OCI-LY3 (cell line): ENCODE data around the gene MAPT.

Experiments used
- H2AFZ ChIP-seq: fragments of 200-600, 300-600 bp; shearing (Covaris generic); 2 replicates; pipeline ENCODE4 v1.6.0; 2014; ENCODE audit warnings: antibody characterized with exemption, low read depth, low read length
- H3K27ac ChIP-seq: fragments of 200-600, 300-600 bp; sonication (generic); 2 replicates; pipeline ENCODE4 v1.5.1; 2014; ENCODE audit warnings: mild to moderate bottlenecking, low read length, moderate library complexity, mixed read lengths
- H3K27me3 ChIP-seq: fragments of 200-600, 300-600 bp; sonication (generic); 2 replicates; pipeline ENCODE4 v1.6.1; 2014; ENCODE audit warnings: low read depth, low read length, mixed read lengths
- H3K36me3 ChIP-seq: fragments of 200-600, 300-600 bp; sonication (generic); replicated peaks from 2 replicates; pipeline ENCODE3; 2014; ENCODE audit warnings: low read depth, low read length, mixed read lengths
- H3K4me1 ChIP-seq: fragments of 300-600, 200-600 bp; sonication (generic); 2 replicates; pipeline ENCODE4 v1.6.1; 2014; ENCODE audit warnings: low read length, mixed read lengths
- H3K4me2 ChIP-seq: fragments of 200-600, 300-600 bp; sonication (generic); 2 replicates; pipeline ENCODE4 v1.6.1; 2014; ENCODE audit warnings: low read length, mixed read lengths
- H3K4me3 ChIP-seq: fragments of 300-600, 200-600 bp; sonication (generic); 2 replicates; pipeline ENCODE4 v1.5.1; 2014; ENCODE audit warnings: antibody characterized with exemption, mild to moderate bottlenecking, low read length, moderate library complexity
- H3K79me2 ChIP-seq: fragments of 300-600, 200-600 bp; shearing (Covaris generic); 2 replicates; pipeline ENCODE4 v1.6.1; 2014; ENCODE audit warnings: mild to moderate bottlenecking, low read length, mixed read lengths
- H3K9ac ChIP-seq: fragments of 300-600, 200-600 bp; shearing (Covaris generic); 2 replicates; pipeline ENCODE4 v1.6.0; 2014; ENCODE audit warnings: mild to moderate bottlenecking, low read length, moderate library complexity
- H3K9me3 ChIP-seq: fragments of 200-600, 300-600 bp; shearing (Covaris generic); 2 replicates; pipeline ENCODE4 v1.6.1; 2014; ENCODE audit warnings: low read length, mixed read lengths; ENCODE audit not compliant: insufficient read depth
- H4K20me1 ChIP-seq: fragments of 200-600, 300-600 bp; sonication (generic); 2 replicates; pipeline ENCODE4 v1.6.1; 2016; ENCODE audit warnings: low read length, mixed read lengths; ENCODE audit not compliant: insufficient read depth
- EZH2phosphoT487 ChIP-seq: fragments of 200-600 bp; shearing (Covaris generic); IDR thresholded peaks from 2 replicates; pipeline ENCODE4 v1.6.1; 2018; ENCODE audit warnings: antibody characterized with exemption, mixed run types, low read depth
- TF ChIP-seq, protein P1 (sequence below): fragments of 200-600, 300-600 bp; sonication (generic); IDR thresholded peaks from 2 replicates; pipeline ENCODE4 v1.5.1; 2014; ENCODE audit warnings: antibody characterized with exemption, low read length, low read depth

The MAPT gene

DNA sequence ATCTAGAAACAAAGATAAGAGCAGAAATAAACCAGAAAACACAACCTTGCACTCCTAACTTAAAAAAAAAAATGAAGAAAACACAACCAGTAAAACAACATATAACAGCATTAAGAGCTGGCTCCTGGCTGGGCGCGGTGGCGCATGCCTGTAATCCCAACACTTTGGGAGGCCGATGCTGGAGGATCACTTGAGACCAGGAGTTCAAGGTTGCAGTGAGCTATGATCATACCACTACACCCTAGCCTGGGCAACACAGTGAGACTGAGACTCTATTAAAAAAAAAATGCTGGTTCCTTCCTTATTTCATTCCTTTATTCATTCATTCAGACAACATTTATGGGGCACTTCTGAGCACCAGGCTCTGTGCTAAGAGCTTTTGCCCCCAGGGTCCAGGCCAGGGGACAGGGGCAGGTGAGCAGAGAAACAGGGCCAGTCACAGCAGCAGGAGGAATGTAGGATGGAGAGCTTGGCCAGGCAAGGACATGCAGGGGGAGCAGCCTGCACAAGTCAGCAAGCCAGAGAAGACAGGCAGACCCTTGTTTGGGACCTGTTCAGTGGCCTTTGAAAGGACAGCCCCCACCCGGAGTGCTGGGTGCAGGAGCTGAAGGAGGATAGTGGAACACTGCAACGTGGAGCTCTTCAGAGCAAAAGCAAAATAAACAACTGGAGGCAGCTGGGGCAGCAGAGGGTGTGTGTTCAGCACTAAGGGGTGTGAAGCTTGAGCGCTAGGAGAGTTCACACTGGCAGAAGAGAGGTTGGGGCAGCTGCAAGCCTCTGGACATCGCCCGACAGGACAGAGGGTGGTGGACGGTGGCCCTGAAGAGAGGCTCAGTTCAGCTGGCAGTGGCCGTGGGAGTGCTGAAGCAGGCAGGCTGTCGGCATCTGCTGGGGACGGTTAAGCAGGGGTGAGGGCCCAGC lies 107.3 kb downstream of the MAPT start:
- Histone ChIP-seq H3K36me3 (no peaks in the 10 kb centered on the region), H3K9me3 (no peaks in the 10 kb centered on the region), H3K27ac (no peak overlapping the region), H3K4me1 (no peaks in the 10 kb centered on the region), H3K79me2 (no peaks in the 10 kb centered on the region), H3K4me2 (no peak overlapping the region), H3K4me3 (no peak overlapping the region), H4K20me1 (no peaks in the 10 kb centered on the region), H3K27me3 (no peaks in the 10 kb centered on the region), H3K9ac (no peak overlapping the region), H2AFZ (no peak overlapping the region)
- no peak for TF ChIP-seq EZH2phosphoT487
- TF ChIP-seq, protein P1, sequence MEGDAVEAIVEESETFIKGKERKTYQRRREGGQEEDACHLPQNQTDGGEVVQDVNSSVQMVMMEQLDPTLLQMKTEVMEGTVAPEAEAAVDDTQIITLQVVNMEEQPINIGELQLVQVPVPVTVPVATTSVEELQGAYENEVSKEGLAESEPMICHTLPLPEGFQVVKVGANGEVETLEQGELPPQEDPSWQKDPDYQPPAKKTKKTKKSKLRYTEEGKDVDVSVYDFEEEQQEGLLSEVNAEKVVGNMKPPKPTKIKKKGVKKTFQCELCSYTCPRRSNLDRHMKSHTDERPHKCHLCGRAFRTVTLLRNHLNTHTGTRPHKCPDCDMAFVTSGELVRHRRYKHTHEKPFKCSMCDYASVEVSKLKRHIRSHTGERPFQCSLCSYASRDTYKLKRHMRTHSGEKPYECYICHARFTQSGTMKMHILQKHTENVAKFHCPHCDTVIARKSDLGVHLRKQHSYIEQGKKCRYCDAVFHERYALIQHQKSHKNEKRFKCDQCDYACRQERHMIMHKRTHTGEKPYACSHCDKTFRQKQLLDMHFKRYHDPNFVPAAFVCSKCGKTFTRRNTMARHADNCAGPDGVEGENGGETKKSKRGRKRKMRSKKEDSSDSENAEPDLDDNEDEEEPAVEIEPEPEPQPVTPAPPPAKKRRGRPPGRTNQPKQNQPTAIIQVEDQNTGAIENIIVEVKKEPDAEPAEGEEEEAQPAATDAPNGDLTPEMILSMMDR: no peak

DNA sequence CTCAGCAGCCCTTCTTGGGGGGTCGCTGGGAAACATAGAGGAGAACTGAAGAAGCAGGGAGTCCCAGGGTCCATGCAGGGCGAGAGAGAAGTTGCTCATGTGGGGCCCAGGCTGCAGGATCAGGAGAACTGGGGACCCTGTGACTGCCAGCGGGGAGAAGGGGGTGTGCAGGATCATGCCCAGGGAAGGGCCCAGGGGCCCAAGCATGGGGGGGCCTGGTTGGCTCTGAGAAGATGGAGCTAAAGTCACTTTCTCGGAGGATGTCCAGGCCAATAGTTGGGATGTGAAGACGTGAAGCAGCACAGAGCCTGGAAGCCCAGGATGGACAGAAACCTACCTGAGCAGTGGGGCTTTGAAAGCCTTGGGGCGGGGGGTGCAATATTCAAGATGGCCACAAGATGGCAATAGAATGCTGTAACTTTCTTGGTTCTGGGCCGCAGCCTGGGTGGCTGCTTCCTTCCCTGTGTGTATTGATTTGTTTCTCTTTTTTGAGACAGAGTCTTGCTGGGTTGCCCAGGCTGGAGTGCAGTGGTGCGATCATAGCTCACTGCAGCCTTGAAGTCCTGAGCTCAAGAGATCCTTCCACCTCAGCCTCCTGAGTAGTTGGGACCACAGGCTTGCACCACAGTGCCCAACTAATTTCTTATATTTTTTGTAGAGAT lies 108.1 kb downstream of the MAPT start:
- H4K20me1 ChIP-seq: no peaks in the 10 kb centered on the region
- no peaks in the 10 kb centered on the region for H3K4me1 ChIP-seq
- no peaks in the 10 kb centered on the region for H3K36me3 ChIP-seq
- no peaks in the 10 kb centered on the region for H3K79me2 ChIP-seq
- no peaks in the 10 kb centered on the region for H3K9me3 ChIP-seq
- TF ChIP-seq, protein P1: peak; percentile 79
- no peak for TF ChIP-seq EZH2phosphoT487
- H2AFZ ChIP-seq: no peak overlapping the region
- no peak overlapping the region for H3K27ac ChIP-seq
- H3K27me3 ChIP-seq: no peaks in the 10 kb centered on the region
- H3K4me2 ChIP-seq: no peak overlapping the region
- H3K9ac ChIP-seq: no peak overlapping the region
- H3K4me3 ChIP-seq: no peak overlapping the region

DNA sequence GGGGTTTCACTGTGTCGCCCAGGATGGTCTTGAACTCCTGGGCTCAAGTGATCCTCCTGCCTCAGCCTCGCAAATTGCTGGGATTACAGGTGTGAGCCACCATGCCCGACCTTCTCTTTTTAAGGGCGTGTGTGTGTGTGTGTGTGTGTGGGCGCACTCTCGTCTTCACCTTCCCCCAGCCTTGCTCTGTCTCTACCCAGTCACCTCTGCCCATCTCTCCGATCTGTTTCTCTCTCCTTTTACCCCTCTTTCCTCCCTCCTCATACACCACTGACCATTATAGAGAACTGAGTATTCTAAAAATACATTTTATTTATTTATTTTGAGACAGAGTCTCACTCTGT lies 108.6 kb downstream of the MAPT start:
- Histone ChIP-seq H3K9ac (no peak overlapping the region), H3K27me3 (peaks cover 2% of the 10 kb centered on the region; the same call in 1 of the 2 replicates), H3K79me2 (no peaks in the 10 kb centered on the region), H3K4me1 (no peaks in the 10 kb centered on the region), H3K9me3 (no peaks in the 10 kb centered on the region), H4K20me1 (no peaks in the 10 kb centered on the region), H3K4me3 (no peak overlapping the region), H3K4me2 (no peak overlapping the region), H3K27ac (no peak overlapping the region), H3K36me3 (no peaks in the 10 kb centered on the region), H2AFZ (no peak overlapping the region)
- no peak for TF ChIP-seq EZH2phosphoT487
- TF ChIP-seq, protein P1: no peak
